BJ (cell line): Measurements from ENCODE around the gene HYLS1. TPM values are rescaled to one million over a fixed set of nuclear protein-coding genes. Genes with fewer than 3 reads are reported as not detected.
"Not testable (repeated sequence)": the region's sequence is repeated elsewhere in the genome, so short reads cannot be mapped to it uniquely, and the experiment has no call there.

Experiments used
- CTCF ChIA-PET: fragments of 350-600 bp; formaldehyde crosslinking; extraction: SDS; loops from one replicate; lab custom pipeline; 2021; ENCODE audit warnings: antibody characterized with exemption, inconsistent platforms; lab: Yijun Ruan, JAX
- POLR2A ChIA-PET: fragments of 300-600 bp; sonication (Branson Sonifier 250); formaldehyde crosslinking; extraction: SDS; loops from one replicate; lab custom pipeline; 2021; ENCODE audit warnings: antibody characterized with exemption; lab: Charles Lee
- DNase-seq: peaks from one replicate; pipeline ENCODE4 v3.0.0-alpha.2; 2011; ENCODE audit warnings: low read depth
- H3K27me3 ChIP-seq: 2 replicates; pipeline ENCODE4 v1.6.0; 2011; ENCODE audit warnings: low read length; ENCODE audit not compliant: control insufficient read depth, insufficient read depth
- H3K36me3 ChIP-seq: 2 replicates; pipeline ENCODE4 v1.5.1; 2011; ENCODE audit warnings: low read length; ENCODE audit not compliant: control insufficient read depth, insufficient read depth
- H3K4me3 ChIP-seq: 2 replicates; pipeline ENCODE4 v1.5.1; 2011; ENCODE audit warnings: low read depth, mild to moderate bottlenecking, control low read depth, low read length
- CTCF ChIP-seq: IDR thresholded peaks from 2 replicates; pipeline ENCODE4 v1.5.1; 2011; ENCODE audit warnings: low read depth, mild to moderate bottlenecking, control low read depth, inconsistent platforms, low read length, moderate library complexity; ENCODE audit not compliant: insufficient read depth
- polyA minus RNA-seq: library from RNA; depleted of rRNA, polyadenylated mRNA; stranded (reverse); fragments of >200 nt; gene quantifications from 2 replicates; pipeline ENCODE4 v1.2.3, GENCODE V29; 2011; rRNA and poly(A)+ RNA removed
- polyA plus RNA-seq: library from polyadenylated mRNA; depleted of rRNA; stranded (reverse); fragments of >200 nt; gene quantifications from 2 replicates; pipeline ENCODE4 v1.2.3, GENCODE V29; 2011; rRNA removed

Gene HYLS1
- polyA plus RNA-seq (4.3 and 8.4 TPM in 2 replicates), polyA minus RNA-seq (3.1 and 3.4 TPM in 2 replicates)

- ChIA-PET POLR2A (interaction anchor here (0.7 to 1.3 kb wide), 2 partner anchors 8 to 399 kb away, joined by 4 to 5 read pairs; no protein-coding TSS in a partner anchor), CTCF (interaction anchor here (0.6 to 2.0 kb wide), 3 partner anchors 9 to 55 kb away, joined by 3 to 8 read pairs (median 4); no protein-coding TSS in a partner anchor)
- no peaks in the 10 kb centered on the region for H3K27me3 ChIP-seq
- peak; percentile 52 for TF ChIP-seq CTCF
- peak; percentile 84 for DNase-seq
- H3K4me3 ChIP-seq = peak within 1 kb of the TSS; percentile 62
- H3K36me3 ChIP-seq = no peaks in the 10 kb centered on the region
Measured at GRCh38 chr11:125887373-125888324, at the start of gene HYLS1. Gene HYLS1, plus strand, starts transcription at chr11:125887668. Its CDS starts 11,701 bp downstream, at chr11:125899369.

GRCh38 chr11:125842321-125842948 is 45.0 kb upstream of the HYLS1 start:
- no peak overlapping the region for H3K4me3 ChIP-seq
- ChIA-PET CTCF (no interaction called here), POLR2A (no interaction called here)
- DNase-seq = no peak
- no peaks in the 10 kb centered on the region for H3K27me3 ChIP-seq
- H3K36me3 ChIP-seq = no peaks in the 10 kb centered on the region
- no peak for TF ChIP-seq CTCF

- no peaks in the 10 kb centered on the region for H3K27me3 ChIP-seq
- POLR2A ChIA-PET = no interaction called here
- no peak for DNase-seq
- TF ChIP-seq CTCF = no peak
- CTCF ChIA-PET = no interaction called here
- no peak overlapping the region for H3K4me3 ChIP-seq
- no peaks in the 10 kb centered on the region for H3K36me3 ChIP-seq
Measured at GRCh38 chr11:125846188-125846587, 41.3 kb upstream of the HYLS1 start.

GRCh38 chr11:125857670-125858069 is 29.8 kb upstream of the HYLS1 start:
- H3K4me3 ChIP-seq, DNase-seq, H3K27me3 ChIP-seq, H3K36me3 ChIP-seq, POLR2A ChIA-PET, CTCF ChIA-PET: not testable (repeated sequence)

- CTCF ChIA-PET, H3K36me3 ChIP-seq, POLR2A ChIA-PET: not testable (repeated sequence)
Measured at GRCh38 chr11:125862786-125863185, 24.7 kb upstream of the HYLS1 start.

GRCh38 chr11:125865354-125865753 is 22.1 kb upstream of the HYLS1 start:
- H3K27me3 ChIP-seq, POLR2A ChIA-PET, H3K4me3 ChIP-seq, DNase-seq, H3K36me3 ChIP-seq, CTCF ChIA-PET: not testable (repeated sequence)

More at GRCh38 chr11:125862786-125863185, 24.7 kb upstream of the HYLS1 start:
- not testable (repeated sequence) for H3K27me3 ChIP-seq, DNase-seq, H3K4me3 ChIP-seq
